ENCODE measurements around the gene PWWP2B. TPM values are rescaled to one million over a fixed set of nuclear protein-coding genes. Genes with fewer than 3 reads are reported as not detected.

The PWWP2B gene
- total RNA-seq, 4 donors from 2014 or later: 11.8 to 25.5 (median 14.3) TPM

GRCh38 chr10:132466520-132467463 is 69.8 kb downstream of the PWWP2B start:
- DNase-seq (ENCODE audit: extremely low spot score): no peak
- intact Hi-C loops (cut with DNase I): loop anchor here (5.0 kb wide), 1 partner anchor 51 kb away; no protein-coding TSS in a partner anchor
- Histone ChIP-seq H3K27ac (replicated peaks in 1 of 4) (peak overlapping the region; percentile 96 to 100 (median 97)), H3K4me1 (peaks cover 69 to 94% (median 90%) of the 10 kb centered on the region in 4 donors), H3K27me3 (no peaks in the 10 kb centered on the region), H3K36me3 (no peaks in the 10 kb centered on the region), H3K9me3 (peaks cover 0 to 8% (median 0%) of the 10 kb centered on the region in 4 donors), H3K4me3 (no peak overlapping the region)
- WGBS: 85% methylated on average over 19 of the region's 29 CpGs
- TF ChIP-seq CTCF (IDR thresholded peaks at IDR 0.05) (peak in 1 of 3 experiments; percentile 40), POLR2AphosphoS5 (IDR thresholded peaks at IDR 0.05) (peak in 1 of 2 donors; percentile 31), POLR2A (IDR thresholded peaks at IDR 0.05; ENCODE audit: low read depth) (no peak), EP300 (IDR thresholded peaks at IDR 0.05) (no peak)

Other genes with a start within 250 kb of the PWWP2B start
- gene DPYSL4, start 210.3 kb upstream of the PWWP2B start, total RNA-seq: 1 to 10 TPM in 3 of 4 donors, under 1 TPM in 1; 0.42 to 4.5 (median 1.9) TPM
- 10 to 100 TPM in 1 of 4 donors, 1 to 10 TPM in 3; 4.8 to 10.9 (median 7.8) TPM for gene STK32C, start 89.2 kb upstream of the PWWP2B start, total RNA-seq
- 10 to 100 TPM in 2 of 4 donors, 1 to 10 TPM in 2; 5.8 to 19.1 (median 9.5) TPM for gene LRRC27, start 65.0 kb upstream of the PWWP2B start, total RNA-seq
- 100 to 1,000 TPM; 234 to 301 (median 245) TPM for gene INPP5A, start 140.6 kb downstream of the PWWP2B start, total RNA-seq

Measured in esophagus muscularis mucosa (tissue), 4 donors.